WI38 (cell line): Measurements from ENCODE around the gene SYT2.

Source experiments
- H3K4me3 ChIP-seq: 2 replicates; pipeline ENCODE4 v1.5.1; 2011; ENCODE audit warnings: low read depth, mild to moderate bottlenecking, control low read depth, low read length
- TF ChIP-seq, protein P1 (sequence below): IDR thresholded peaks from 2 replicates; pipeline ENCODE4 v1.5.1; 2012; ENCODE audit warnings: low read depth, mild to moderate bottlenecking, control low read depth, low read length

The SYT2 gene

DNA sequence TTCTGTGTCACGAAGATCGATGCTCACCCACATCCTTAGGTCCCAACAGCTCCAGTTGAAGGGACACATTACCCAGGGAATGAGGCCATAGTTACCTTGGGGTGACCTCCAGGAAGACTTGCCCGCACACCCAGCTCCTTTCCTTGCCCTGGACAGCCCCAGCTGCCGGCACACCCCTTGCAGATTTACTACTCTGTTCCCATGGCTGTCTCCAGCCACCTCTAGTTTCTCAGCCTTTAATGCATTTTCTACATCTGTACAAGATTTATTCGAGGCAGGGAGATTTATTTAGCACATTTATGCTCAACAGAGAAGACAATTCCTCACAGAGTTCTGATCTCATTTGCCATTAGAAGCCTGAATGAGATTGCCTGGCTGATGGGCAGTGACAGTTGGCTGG is 36.7 kb downstream of the SYT2 start:
- no peak overlapping the region for H3K4me3 ChIP-seq
- TF ChIP-seq, protein P1, sequence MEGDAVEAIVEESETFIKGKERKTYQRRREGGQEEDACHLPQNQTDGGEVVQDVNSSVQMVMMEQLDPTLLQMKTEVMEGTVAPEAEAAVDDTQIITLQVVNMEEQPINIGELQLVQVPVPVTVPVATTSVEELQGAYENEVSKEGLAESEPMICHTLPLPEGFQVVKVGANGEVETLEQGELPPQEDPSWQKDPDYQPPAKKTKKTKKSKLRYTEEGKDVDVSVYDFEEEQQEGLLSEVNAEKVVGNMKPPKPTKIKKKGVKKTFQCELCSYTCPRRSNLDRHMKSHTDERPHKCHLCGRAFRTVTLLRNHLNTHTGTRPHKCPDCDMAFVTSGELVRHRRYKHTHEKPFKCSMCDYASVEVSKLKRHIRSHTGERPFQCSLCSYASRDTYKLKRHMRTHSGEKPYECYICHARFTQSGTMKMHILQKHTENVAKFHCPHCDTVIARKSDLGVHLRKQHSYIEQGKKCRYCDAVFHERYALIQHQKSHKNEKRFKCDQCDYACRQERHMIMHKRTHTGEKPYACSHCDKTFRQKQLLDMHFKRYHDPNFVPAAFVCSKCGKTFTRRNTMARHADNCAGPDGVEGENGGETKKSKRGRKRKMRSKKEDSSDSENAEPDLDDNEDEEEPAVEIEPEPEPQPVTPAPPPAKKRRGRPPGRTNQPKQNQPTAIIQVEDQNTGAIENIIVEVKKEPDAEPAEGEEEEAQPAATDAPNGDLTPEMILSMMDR = no peak

DNA sequence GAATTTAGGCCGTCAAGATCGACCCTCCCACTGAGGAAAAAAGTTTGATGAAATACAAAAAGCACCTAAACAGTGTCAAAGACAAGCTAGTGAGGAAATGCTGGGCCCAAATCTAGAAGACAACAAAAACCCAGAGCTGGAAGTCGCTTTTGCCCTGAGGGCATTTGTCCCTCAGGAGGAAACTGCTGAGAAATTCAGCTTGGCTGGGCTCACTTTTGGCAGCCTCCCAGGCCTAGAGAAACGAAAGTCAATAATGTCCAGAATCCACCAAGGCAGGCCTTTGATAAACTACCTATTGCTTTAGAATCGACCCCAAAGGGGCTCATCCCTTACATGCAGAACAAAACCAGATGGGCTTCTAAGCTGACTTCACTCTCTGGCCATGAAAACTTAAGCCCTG is 38.9 kb downstream of the SYT2 start:
- no peak overlapping the region for H3K4me3 ChIP-seq
- TF ChIP-seq, protein P1 = no peak

DNA sequence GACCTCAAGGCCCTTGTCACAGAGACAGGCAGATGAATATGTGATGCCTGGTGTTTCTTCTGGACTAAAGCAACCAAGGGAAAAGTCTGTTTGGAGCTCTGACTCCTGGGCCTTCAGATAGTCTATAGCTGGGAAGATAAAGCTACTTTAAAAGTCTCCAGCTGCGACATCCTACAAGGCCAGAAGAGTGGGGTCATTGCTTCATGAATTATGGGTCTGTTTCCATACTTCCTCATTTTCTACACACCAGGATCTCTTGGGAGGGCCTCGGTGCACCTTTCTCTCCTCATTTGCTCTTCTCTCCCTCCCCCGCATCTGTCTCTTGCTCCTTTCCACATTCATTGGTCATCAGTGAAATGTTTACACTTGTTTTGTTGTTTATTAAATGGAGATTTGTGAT is 44.8 kb downstream of the SYT2 start:
- TF ChIP-seq, protein P1 = no peak
- H3K4me3 ChIP-seq = no peak overlapping the region

DNA sequence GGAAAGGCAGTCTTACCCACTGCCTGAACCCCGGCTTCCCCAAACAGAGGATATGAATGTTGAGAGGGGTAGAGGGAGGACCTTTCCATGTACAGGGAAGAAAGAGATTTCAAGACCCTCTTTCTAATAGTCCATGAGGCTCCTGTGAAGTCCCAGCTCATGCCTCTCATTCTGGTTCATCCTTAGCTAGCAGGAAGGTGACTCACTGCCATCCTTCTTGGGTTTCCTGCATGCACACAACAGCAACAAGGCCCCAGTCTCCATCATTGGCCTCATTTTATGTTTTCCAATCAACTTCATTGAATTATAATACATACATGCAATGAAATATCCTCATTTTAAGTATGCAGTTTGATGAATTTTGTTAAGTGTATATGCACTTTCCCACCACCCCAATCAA is 46.2 kb downstream of the SYT2 start:
- no peak overlapping the region for H3K4me3 ChIP-seq
- TF ChIP-seq, protein P1 = no peak

DNA sequence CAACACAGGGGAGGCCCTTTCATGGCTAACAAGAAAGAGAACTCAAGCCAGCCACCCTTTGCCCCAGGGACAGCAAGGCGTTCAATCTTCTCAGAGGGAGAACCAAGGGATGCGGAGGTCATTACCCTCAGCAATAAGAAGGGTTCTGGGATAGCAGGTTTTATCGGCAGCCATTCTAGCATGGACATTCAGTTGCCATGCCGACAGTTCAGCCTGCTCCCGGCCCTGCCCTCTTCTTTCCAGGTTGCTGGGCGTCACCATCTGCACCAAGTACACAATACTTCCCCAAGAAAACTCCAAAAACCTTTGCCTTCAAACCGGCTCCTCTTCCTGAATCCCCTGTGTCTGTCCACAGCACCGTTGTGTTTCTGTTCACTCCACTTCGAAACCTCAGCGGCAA is 47.1 kb downstream of the SYT2 start:
- TF ChIP-seq, protein P1 = no peak
- H3K4me3 ChIP-seq = no peak overlapping the region

DNA sequence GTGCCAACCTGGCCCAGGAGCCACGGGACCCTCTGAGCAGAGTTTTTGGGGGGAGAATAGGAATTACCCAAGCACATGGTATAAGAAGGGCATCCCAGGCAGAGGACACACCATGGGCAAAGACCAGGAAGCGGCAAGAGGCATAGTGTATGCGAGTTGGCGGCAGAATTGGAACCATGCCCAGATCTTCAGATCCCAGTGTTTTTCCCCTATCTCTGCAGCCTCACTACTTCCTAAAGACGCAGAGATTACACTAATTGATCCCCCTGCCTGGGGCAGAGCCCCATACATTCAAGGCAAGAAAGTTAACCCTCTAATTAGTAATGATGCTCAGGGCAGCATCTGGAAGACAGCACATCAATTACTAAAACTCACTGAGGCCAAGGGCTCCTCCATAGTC is 48.2 kb downstream of the SYT2 start:
- no peak overlapping the region for H3K4me3 ChIP-seq
- TF ChIP-seq, protein P1 = no peak

DNA sequence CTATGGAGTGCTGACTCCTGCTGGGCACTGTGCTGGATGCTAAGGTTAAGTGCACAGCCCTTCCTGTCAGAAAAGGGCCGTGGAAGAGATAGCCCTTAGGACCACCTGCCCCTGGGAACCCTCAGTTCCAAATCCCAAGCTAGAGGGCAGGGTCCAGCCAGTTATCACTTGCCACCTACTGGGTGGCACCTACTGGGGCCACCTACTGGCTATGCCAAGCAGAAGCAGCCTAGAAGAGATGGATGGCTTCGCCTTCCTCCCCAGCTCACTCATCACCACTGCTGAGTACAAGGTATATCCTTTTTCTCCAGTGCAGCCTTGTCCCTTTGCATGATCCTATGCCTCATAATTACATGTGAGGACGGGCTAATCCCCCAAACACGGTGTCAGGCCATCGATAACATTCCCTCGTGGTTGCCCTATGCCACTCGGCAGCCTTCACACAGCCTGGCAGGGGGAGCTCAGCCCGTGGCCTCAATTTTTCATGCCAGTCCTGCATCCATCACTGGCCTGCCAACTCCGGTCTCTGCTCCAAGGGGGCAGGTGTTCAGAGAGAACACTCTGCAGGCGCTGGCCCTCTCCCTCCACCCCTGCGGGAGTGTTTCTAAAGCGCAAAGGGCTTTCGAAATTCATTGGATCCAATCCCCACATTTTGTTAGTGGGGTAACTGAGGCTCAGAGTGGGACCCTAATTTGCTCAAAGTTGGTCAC is 49.0 kb downstream of the SYT2 start:
- TF ChIP-seq, protein P1 = no peak
- no peak overlapping the region for H3K4me3 ChIP-seq
